H9 (cell line): ENCODE results near the gene BLOC1S1. TPM values are rescaled to one million over a fixed set of nuclear protein-coding genes. Genes with fewer than 3 reads are reported as not detected.

ENCODE experiments used
- DNase-seq: peaks from one replicate; pipeline ENCODE4 v3.0.0-alpha.2; 2017
- H2AFZ ChIP-seq: one replicate; pipeline ENCODE4 v1.6.1; 2013; ENCODE audit warnings: mild to moderate bottlenecking, low read length, control low read depth, moderate library complexity
- H2AK5ac ChIP-seq: 2 replicates; pipeline ENCODE4 v1.6.1; 2013; ENCODE audit warnings: low read length, control low read depth, mixed read lengths; ENCODE audit not compliant: insufficient read length
- H2BK120ac ChIP-seq: one replicate; pipeline ENCODE4 v1.6.1; 2013; ENCODE audit warnings: low read depth, mild to moderate bottlenecking, low read length, control low read depth, inconsistent platforms; ENCODE audit not compliant: poor library complexity, severe bottlenecking
- H2BK12ac ChIP-seq: 2 replicates; pipeline ENCODE4 v1.6.1; 2013; ENCODE audit warnings: low read length, control low read depth, mixed read lengths, low read depth; ENCODE audit not compliant: insufficient read length
- H2BK15ac ChIP-seq: 2 replicates; pipeline ENCODE4 v1.6.1; 2013; ENCODE audit warnings: low read depth, low read length, control low read depth
- H2BK20ac ChIP-seq: one replicate; pipeline ENCODE4 v1.6.1; 2013; ENCODE audit warnings: low read depth, mild to moderate bottlenecking, low read length, control low read depth, inconsistent platforms; ENCODE audit not compliant: poor library complexity, severe bottlenecking
- H2BK5ac ChIP-seq: 2 replicates; pipeline ENCODE4 v1.6.1; 2013; ENCODE audit warnings: low read length, control low read depth, mixed read lengths; ENCODE audit not compliant: insufficient read length
- H3K14ac ChIP-seq: 2 replicates; pipeline ENCODE4 v1.6.1; 2013; ENCODE audit warnings: low read length, control low read depth; ENCODE audit not compliant: insufficient read depth
- H3K18ac ChIP-seq: 2 replicates; pipeline ENCODE4 v1.6.1; 2013; ENCODE audit warnings: low read depth, mild to moderate bottlenecking, mixed read lengths, low read length, control low read depth; ENCODE audit not compliant: insufficient read length
- H3K23ac ChIP-seq: 2 replicates; pipeline ENCODE4 v1.6.1; 2013; ENCODE audit warnings: low read length, control low read depth, mixed read lengths, low read depth; ENCODE audit not compliant: insufficient read length
- H3K23me2 ChIP-seq: 2 replicates; pipeline ENCODE4 v1.6.1; 2013; ENCODE audit warnings: low read depth, mild to moderate bottlenecking, mixed read lengths, low read length, control low read depth; ENCODE audit not compliant: insufficient read length, poor library complexity, severe bottlenecking
- H3K27ac ChIP-seq: 2 replicates; pipeline ENCODE4 v1.5.1; 2013; ENCODE audit warnings: low read length, control low read depth, mixed read lengths, low read depth; ENCODE audit not compliant: insufficient read length
- H3K27me3 ChIP-seq: 2 replicates; pipeline ENCODE4 v1.6.1; 2013; ENCODE audit warnings: low read length, control low read depth, inconsistent platforms; ENCODE audit not compliant: insufficient read depth
- H3K4ac ChIP-seq: 2 replicates; pipeline ENCODE4 v1.6.1; 2013; ENCODE audit warnings: low read depth, mild to moderate bottlenecking, control low read depth, inconsistent platforms, low read length, moderate library complexity
- H3K4me1 ChIP-seq: 2 replicates; pipeline ENCODE4 v1.6.1; 2013; ENCODE audit warnings: low read length, control low read depth, inconsistent platforms; ENCODE audit not compliant: insufficient read depth
- H3K4me2 ChIP-seq: 2 replicates; pipeline ENCODE4 v1.6.1; 2013; ENCODE audit warnings: low read length, control low read depth, mixed read lengths; ENCODE audit not compliant: insufficient read length, insufficient read depth
- H3K56ac ChIP-seq: 2 replicates; pipeline ENCODE4 v1.6.1; 2013; ENCODE audit warnings: low read depth, mild to moderate bottlenecking, mixed read lengths, low read length, control low read depth; ENCODE audit not compliant: insufficient read length
- H3K79me1 ChIP-seq: 2 replicates; pipeline ENCODE4 v1.6.1; 2013; ENCODE audit warnings: low read depth, mild to moderate bottlenecking, moderate library complexity, low read length, control low read depth, inconsistent platforms; ENCODE audit not compliant: insufficient read depth, poor library complexity, severe bottlenecking
- H3K79me2 ChIP-seq: 2 replicates; pipeline ENCODE4 v1.6.1; 2013; ENCODE audit warnings: low read length, control low read depth, inconsistent platforms; ENCODE audit not compliant: insufficient read depth
- H3K9ac ChIP-seq: 2 replicates; pipeline ENCODE4 v1.6.1; 2013; ENCODE audit warnings: low read length, control low read depth, mixed read lengths; ENCODE audit not compliant: insufficient read length; ENCODE audit errors: extremely low read depth
- H3K9me3 ChIP-seq: one replicate; pipeline ENCODE4 v1.6.1; 2013; ENCODE audit warnings: low read depth, low read length, inconsistent platforms; ENCODE audit not compliant: control insufficient read depth
- H3T11ph ChIP-seq: one replicate; pipeline ENCODE4 v1.6.1; 2013; ENCODE audit warnings: mild to moderate bottlenecking, low read length, control low read depth, inconsistent platforms
- H4K20me1 ChIP-seq: one replicate; pipeline ENCODE4 v1.6.1; 2013; ENCODE audit not compliant: control insufficient read depth, insufficient read length, insufficient read depth
- H4K5ac ChIP-seq: 2 replicates; pipeline ENCODE4 v1.6.1; 2013; ENCODE audit warnings: low read depth, mild to moderate bottlenecking, mixed read lengths, low read length, control low read depth; ENCODE audit not compliant: insufficient read length
- H4K8ac ChIP-seq: replicated peaks from 2 replicates; pipeline ENCODE4 v1.6.1; 2013; ENCODE audit warnings: low read length, control low read depth, mixed read lengths, low read depth; ENCODE audit not compliant: insufficient read length
- H4K91ac ChIP-seq: 2 replicates; pipeline ENCODE4 v1.6.1; 2013; ENCODE audit warnings: low read depth, mild to moderate bottlenecking, moderate library complexity, mixed read lengths, low read length, control low read depth; ENCODE audit not compliant: insufficient read length
- H3K27ac Mint-ChIP-seq, 3 experiments: 2 replicates in 2 of 3; 3 replicates in 1 of 3; pipeline ENCODE4 v1.8.0; 2020 to 2021; ENCODE audit warnings: mixed read lengths in 3 of 3, mild to moderate bottlenecking in 1 of 3, moderate library complexity in 1 of 3
- H3K27me3 Mint-ChIP-seq: 2 replicates; pipeline ENCODE4 v1.8.0; 2021; ENCODE audit warnings: low read depth, mild to moderate bottlenecking, moderate library complexity, mixed read lengths
- H3K36me3 Mint-ChIP-seq, 3 experiments: 2 replicates in 2 of 3; 3 replicates in 1 of 3; pipeline ENCODE4 v1.8.0; 2020 to 2021; ENCODE audit warnings: low read depth in 3 of 3, mixed read lengths in 3 of 3; ENCODE audit not compliant: insufficient read depth in 1 of 3
- H3K4me1 Mint-ChIP-seq, 2 experiments: 2 replicates each; pipeline ENCODE4 v1.8.0; 2020; ENCODE audit warnings: mixed read lengths in 2 of 2
- H3K4me3 Mint-ChIP-seq, 2 experiments: 2 replicates in 1 of 2; 3 replicates in 1 of 2; pipeline ENCODE4 v1.8.0; 2020 to 2021; ENCODE audit warnings: mild to moderate bottlenecking in 2 of 2, mixed read lengths in 2 of 2, moderate library complexity in 1 of 2
- H3K9me3 Mint-ChIP-seq, 2 experiments: 2 replicates in 1 of 2; 3 replicates in 1 of 2; pipeline ENCODE4 v1.8.0; 2020; ENCODE audit warnings: mild to moderate bottlenecking in 2 of 2, mixed read lengths in 2 of 2, moderate library complexity in 1 of 2
- WGBS: extraction: QIAGEN DNeasy Blood & Tissue Kit; methylation state at CpG from one replicate; pipeline ENCODE4 v1.1.7; 2013; ENCODE audit warnings: missing lambda C conversion rate, low lambda C conversion rate, mixed read lengths; ENCODE audit not compliant: insufficient read length; ENCODE audit errors: extremely low coverage; 5-methylcytosine and 5-hydroxymethylcytosine counted together
- total RNA-seq: library from RNA; stranded (reverse); gene quantifications from 2 replicates; pipeline ENCODE4 v1.2.1, GENCODE V29; 2021
- TF ChIP-seq, protein P1 (sequence below): fragments of 200-600 bp; sonication (generic); conservative IDR thresholded peaks from 3 replicates; pipeline ENCODE4 v1.8.0; 2021; ENCODE audit warnings: antibody characterized with exemption, mild to moderate bottlenecking

Gene BLOC1S1
- total RNA-seq, 1 experiment from 2014 or later: 108 TPM

DNA sequence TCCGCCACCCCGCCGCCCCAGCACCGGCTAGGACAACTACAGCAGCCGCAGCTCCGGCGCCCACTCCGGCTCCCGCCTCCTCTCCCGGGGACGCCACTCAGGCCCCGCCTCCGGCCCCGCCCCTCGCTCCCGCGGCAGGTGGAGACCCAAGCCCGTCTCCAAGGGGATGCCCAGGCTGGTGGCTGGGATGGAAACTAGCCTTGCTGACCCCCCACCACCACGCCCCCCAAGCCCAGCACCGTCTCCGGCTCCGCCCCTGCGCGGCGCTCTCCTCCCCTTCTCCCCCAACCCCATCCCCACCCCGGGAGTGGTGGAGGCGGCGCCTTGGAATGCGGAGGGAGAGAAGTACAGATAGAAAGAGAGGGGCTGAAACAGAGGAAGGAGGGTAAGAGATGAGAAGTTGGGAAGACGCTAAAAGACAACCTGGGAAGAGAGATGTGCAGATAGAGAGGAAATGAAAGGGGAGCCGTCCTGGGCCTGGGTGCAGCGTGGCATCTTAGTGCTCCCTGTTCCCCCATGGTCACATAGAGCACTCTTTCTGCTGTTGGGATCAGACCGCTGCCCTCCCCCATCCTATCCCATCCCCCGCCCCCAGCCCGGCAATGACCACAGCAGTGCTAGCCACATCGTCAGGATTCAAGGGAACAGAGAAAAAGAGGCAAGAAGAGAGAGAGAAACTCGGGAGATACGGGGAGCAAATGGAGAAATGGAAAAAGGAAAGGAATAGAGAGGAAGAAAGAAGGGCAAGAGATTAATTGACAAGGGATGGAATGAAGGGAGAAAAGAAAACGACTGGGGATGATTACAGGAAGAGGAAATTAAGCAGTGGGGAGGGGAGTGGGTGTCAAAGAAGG lies 7.8 kb upstream of the BLOC1S1 start, which contains the start of gene ITGA7:
Gene ITGA7 (minus strand): TSS at position 64 of the 854 bp plus-strand sequence. CDS start 222 bp downstream, outside the sequence.
- Histone ChIP-seq H3K27ac (no peak within 1 kb of the TSS), H3K56ac (no peak within 1 kb of the TSS), H4K91ac (no peak within 1 kb of the TSS), H3T11ph (no peak within 1 kb of the TSS), H3K14ac (peak within 1 kb of the TSS; percentile 79; the same call in 1 of the 2 replicates), H2BK5ac (no peak within 1 kb of the TSS), H3K27me3 (no peaks in the 10 kb centered on the region; the same call in 1 of the 2 replicates), H2BK20ac (no peak within 1 kb of the TSS), H3K79me2 (no peaks in the 10 kb centered on the region; the same call in 1 of the 2 replicates), H2BK120ac (no peak within 1 kb of the TSS), H2BK15ac (no peak within 1 kb of the TSS), H4K5ac (no peak within 1 kb of the TSS), H4K20me1 (peaks cover 7% of the 10 kb centered on the region), H2AK5ac (no peak within 1 kb of the TSS), H2BK12ac (no peak within 1 kb of the TSS), H3K23me2 (peaks cover 16% of the 10 kb centered on the region), H4K8ac (no peak within 1 kb of the TSS), H3K23ac (no peak within 1 kb of the TSS), H3K4ac (no peak within 1 kb of the TSS), H3K9ac (peak within 1 kb of the TSS; percentile 39), H3K79me1 (peaks cover 5% of the 10 kb centered on the region), H3K9me3 (no peaks in the 10 kb centered on the region), H3K4me1 (0 out of 2 replicates have a peak, but pooled peaks cover 2% of the 10 kb centered on the region), H3K4me2 (peak within 1 kb of the TSS; percentile 88), H3K18ac (peak within 1 kb of the TSS; percentile 85), H2AFZ (no peak within 1 kb of the TSS)
- peak; percentile 99 for DNase-seq
- Mint-ChIP-seq H3K27ac (peak within 1 kb of the TSS; percentile 41 to 92 (median 70)), H3K27me3 (peaks cover 32% of the 10 kb centered on the region), H3K4me1 (peaks cover 42 to 45% of the 10 kb centered on the region in 2 experiments), H3K36me3 (peaks cover 0 to 3% (median under 1%) of the 10 kb centered on the region in 3 experiments; a peak in 1 of 7 replicates), H3K9me3 (no peaks in the 10 kb centered on the region), H3K4me3 (peak within 1 kb of the TSS; percentile 92 to 98)
- TF ChIP-seq, protein P1, sequence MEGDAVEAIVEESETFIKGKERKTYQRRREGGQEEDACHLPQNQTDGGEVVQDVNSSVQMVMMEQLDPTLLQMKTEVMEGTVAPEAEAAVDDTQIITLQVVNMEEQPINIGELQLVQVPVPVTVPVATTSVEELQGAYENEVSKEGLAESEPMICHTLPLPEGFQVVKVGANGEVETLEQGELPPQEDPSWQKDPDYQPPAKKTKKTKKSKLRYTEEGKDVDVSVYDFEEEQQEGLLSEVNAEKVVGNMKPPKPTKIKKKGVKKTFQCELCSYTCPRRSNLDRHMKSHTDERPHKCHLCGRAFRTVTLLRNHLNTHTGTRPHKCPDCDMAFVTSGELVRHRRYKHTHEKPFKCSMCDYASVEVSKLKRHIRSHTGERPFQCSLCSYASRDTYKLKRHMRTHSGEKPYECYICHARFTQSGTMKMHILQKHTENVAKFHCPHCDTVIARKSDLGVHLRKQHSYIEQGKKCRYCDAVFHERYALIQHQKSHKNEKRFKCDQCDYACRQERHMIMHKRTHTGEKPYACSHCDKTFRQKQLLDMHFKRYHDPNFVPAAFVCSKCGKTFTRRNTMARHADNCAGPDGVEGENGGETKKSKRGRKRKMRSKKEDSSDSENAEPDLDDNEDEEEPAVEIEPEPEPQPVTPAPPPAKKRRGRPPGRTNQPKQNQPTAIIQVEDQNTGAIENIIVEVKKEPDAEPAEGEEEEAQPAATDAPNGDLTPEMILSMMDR: no peak
- no CpG with 5 or more reads among the region's 39 CpGs for WGBS
